Skeletal muscle cell (primary cell): ENCODE data around the gene DCST1.
"Not testable (repeated sequence)": the region's sequence is repeated elsewhere in the genome, so short reads cannot be mapped to it uniquely, and the experiment has no call there.

Experiments
- DNase-seq: peaks from one replicate; pipeline ENCODE4 v3.0.0-alpha.2; 2010; ENCODE audit warnings: low read depth
- H3K4me3 ChIP-seq: 2 replicates; pipeline ENCODE4 v1.5.1; 2011; ENCODE audit warnings: low read depth, mild to moderate bottlenecking, control low read depth, low read length, moderate library complexity

DCST1 gene, protein sequence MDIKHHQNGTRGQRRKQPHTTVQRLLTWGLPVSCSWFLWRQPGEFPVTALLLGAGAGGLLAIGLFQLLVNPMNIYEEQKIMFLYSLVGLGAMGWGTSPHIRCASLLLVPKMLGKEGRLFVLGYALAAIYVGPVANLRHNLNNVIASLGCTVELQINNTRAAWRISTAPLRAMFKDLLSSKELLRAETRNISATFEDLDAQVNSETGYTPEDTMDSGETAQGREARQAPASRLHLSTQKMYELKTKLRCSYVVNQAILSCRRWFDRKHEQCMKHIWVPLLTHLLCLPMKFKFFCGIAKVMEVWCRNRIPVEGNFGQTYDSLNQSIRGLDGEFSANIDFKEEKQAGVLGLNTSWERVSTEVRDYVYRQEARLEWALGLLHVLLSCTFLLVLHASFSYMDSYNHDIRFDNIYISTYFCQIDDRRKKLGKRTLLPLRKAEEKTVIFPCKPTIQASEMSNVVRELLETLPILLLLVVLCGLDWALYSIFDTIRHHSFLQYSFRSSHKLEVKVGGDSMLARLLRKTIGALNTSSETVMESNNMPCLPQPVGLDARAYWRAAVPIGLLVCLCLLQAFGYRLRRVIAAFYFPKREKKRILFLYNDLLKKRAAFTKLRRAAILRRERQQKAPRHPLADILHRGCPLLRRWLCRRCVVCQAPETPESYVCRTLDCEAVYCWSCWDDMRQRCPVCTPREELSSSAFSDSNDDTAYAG

DNA sequence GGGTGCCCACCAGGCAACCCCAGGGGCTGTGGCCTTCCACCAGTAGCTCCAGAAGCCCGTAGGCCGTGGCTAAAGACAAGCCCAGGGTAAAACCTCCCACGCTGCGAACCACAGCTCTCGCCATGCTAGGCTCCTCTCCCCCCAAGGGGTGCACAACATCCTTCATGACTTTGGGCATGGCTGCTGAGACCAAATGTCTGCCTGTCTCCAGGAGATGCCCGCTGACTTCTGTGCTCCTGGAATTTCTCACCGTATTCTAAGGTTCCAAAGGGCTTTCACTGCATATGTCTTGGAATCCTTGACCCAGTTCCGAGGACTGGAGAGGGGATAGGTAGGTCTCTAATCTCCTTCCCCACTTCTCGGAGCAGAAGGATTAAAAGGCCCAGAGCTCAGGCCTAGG is at the start of gene DCST1, which contains the start of gene DCST2:
TSS of gene DCST1 (plus strand) at position 301 of the 400 bp plus-strand sequence. CDS start 213 bp downstream, outside the sequence.
TSS of gene DCST2 (minus strand) at position 258 of the 400 bp plus-strand sequence. CDS start at position 178, 80 bp downstream.
- no peak within 1 kb of the TSS for H3K4me3 ChIP-seq
- no peak for DNase-seq

DNA sequence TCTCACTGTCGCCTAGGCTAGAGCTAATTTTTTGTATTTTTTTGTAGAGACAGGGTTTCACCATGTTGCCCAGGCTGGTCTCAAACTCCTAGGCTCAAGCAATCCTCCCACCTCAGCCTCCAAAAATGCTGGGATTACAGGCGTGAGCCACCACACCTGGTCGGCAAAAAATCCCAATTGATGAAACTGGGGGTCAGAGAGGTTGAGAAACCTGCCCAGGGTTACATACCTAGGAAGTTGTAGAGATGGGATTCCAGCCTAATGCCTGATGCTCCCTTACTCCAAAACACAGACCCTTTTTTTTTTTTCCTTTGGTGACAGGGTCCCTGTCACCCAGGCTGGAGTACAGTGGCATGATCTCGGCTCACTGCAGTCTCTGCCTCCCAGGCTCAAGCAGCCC is 46.9 kb upstream of the DCST1 start:
- H3K4me3 ChIP-seq, DNase-seq: not testable (repeated sequence)

DNA sequence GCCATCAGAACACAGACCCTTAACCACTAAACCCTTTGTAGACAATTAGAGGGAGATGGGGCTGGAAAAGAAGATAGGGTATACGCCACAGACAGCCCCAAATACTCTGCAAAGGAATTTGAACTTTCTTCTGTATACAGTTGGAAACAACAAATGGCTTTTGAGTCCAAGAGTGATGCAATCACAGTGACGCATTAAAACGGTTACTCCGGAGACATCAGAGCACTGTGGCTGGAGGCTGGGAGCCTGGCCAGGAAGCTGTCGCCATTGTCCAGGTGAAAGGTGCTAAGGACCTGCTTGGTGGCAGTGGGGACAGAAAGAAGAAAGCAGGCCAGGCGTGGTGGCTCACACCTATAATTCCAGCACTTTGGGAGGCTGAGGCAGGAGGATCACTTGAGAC is 46.3 kb upstream of the DCST1 start:
- no peak overlapping the region for H3K4me3 ChIP-seq
- no peak for DNase-seq

DNA sequence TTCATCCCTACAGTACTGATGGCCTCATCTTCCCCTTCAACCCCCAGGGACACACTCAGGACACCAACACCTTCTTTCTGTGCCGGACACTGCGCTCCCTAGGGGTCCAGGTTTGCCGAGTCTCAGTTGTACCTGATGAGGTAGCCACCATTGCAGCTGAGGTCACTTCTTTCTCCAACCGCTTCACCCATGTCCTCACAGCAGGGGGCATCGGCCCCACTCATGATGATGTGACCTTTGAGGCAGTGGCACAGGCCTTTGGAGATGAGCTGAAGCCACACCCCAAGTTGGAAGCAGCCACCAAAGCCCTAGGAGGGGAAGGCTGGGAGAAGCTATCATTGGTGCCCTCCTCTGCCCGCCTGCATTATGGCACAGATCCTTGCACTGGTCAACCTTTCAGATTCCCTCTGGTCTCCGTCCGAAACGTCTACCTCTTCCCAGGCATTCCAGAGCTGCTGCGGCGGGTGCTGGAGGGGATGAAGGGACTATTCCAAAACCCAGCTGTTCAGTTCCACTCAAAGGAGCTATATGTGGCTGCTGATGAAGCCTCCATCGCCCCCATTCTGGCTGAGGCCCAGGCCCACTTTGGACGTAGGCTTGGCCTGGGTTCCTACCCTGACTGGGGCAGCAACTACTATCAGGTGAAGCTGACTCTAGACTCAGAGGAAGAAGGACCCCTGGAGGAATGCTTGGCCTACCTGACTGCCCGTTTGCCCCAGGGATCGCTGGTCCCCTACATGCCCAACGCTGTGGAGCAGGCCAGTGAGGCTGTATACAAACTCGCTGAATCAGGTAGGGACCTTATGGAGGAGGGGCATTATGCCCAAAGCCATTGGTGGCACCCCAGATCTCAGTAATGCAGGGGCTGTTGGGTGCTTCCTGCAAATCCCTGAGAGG is 45.3 kb upstream of the DCST1 start:
- H3K4me3 ChIP-seq: no peak overlapping the region
- DNase-seq: no peak

DNA sequence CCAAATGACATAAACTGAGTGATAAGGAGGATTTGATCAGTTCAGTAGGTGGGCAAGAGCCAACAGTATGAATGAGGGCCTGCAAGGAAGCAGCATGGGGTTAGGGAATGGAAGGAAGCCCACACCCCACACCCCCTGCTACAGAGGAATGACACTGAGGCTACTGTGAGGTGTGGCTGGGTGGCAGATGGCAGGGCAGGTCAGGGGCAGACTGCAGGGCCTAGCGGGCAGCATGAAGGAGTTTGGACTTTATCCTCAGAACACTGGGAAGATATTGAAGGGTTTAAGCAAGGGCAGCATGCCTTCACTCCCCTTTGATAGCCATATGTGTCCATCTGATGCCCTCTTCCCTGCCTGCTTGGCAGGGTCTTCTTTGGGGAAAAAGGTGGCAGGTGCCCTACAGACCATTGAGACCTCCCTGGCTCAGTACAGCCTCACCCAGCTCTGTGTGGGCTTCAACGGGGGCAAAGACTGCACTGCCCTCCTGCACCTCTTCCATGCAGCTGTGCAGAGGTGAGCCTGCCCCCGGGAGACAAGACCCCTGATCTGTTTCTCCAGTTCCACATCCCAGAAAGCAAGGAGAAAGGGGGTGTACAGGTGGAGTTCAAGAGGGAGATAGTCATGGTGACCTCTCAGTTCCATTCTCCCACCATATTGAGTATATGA is 44.3 kb upstream of the DCST1 start:
- no peak for DNase-seq
- H3K4me3 ChIP-seq: no peak overlapping the region

DNA sequence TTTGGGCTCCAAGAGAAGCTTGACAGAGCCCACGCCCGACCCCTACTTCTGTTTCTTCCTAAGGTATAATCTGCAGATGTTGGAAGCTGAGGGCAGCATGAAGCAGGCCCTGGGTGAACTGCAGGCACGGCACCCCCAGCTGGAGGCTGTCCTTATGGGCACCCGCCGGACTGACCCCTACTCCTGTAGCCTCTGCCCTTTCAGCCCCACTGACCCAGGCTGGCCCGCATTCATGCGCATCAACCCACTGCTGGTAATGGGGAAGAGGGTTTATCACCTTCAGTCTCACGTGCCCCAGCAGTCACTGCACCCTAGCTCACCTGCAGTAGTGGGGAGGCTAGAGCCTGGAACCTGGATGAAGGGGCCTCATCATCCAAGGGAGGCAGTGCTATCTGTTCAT is 43.3 kb upstream of the DCST1 start:
- H3K4me3 ChIP-seq: no peak overlapping the region
- DNase-seq: no peak

DNA sequence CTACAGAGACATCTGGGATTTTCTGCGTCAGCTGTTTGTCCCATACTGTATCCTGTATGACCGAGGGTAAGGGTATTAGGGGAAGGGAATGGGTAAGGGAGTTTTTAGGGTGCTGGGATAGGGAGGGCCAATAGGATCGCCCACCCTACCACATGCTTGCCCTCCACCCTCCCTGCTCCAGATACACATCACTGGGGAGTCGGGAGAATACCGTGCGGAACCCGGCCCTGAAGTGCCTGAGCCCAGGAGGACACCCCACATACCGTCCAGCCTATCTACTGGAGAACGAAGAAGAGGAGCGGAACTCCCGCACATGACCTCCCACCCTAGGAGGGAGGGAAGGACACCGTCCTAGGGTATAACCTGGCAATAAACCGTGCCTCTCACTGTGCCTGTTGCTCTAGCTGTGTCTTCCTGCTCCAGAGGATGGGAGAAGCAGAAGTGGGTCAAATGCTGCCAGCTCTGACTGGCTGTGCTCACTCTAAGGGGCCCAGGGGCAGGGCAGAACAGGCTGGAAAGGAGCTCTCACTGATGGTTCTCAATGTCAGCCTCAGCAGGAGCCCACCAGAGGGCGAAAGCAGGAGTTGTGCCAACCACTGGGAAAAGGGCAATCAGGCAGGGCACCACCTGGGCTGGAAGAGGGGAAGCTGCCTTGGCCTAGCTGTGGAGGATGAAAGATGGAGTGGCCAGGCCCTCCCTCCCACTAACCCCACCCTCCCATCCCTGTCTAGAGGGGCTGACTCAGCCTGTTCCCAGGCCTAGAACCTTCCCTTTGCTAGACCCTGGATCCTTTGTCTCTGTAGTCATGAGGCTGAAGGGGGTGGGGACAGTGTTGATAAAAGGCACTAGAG is 40.7 kb upstream of the DCST1 start:
- no peak overlapping the region for H3K4me3 ChIP-seq
- no peak for DNase-seq

DNA sequence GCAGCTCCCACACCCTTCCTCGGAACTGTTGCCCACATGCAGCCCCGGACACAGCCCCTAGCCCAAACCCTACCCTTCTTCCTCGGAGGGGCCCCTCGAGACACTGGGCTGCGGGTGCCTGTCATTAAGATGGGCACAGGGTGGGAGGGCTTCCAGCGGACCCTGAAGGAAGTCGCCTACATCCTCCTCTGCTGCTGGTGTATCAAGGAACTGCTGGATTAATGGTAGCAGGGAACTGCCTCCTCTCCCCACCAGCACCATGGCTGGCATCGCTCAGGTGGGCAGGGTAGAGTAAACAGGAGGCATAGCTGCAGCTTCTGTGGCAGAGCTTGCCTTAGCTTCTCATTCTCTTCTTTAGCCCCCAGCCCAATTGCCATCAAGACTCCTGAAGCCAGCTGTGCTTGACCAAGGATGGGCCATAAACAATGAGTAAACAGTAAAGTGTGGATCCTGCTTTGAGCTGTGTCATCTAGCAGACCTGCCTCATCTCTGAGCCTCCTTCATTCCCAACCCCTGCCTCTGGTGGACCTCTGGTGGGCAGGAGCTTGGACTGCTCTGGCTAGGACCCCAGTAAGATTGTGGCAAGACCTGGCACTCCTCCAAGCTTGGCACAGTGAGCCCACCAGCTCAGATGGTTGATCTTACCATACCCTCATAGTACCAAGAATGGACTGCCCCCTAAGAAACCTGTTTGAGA is 39.9 kb upstream of the DCST1 start, which contains the start of gene LENEP:
TSS of gene LENEP (plus strand) at position 15 of the 697 bp plus-strand sequence. CDS start at position 37, 22 bp downstream.
- H3K4me3 ChIP-seq: no peak within 1 kb of the TSS
- no peak for DNase-seq

DNA sequence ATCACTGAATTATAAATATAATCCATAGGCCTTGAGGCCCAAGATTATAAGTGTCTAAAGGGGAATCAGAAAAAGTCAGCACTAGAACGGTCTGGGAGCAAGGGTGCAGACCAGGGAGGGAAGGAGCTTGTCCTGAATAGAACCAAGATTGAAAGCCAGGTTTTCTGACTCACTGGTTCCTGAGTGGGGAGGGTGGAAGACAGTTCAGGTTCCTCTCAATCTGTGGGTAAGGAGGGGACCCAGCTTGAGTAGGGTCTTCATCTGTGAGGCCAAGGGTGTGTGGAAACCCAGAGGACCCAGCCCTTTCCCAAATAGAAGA is 39.4 kb upstream of the DCST1 start:
- H3K4me3 ChIP-seq: no peak overlapping the region
- no peak for DNase-seq

DNA sequence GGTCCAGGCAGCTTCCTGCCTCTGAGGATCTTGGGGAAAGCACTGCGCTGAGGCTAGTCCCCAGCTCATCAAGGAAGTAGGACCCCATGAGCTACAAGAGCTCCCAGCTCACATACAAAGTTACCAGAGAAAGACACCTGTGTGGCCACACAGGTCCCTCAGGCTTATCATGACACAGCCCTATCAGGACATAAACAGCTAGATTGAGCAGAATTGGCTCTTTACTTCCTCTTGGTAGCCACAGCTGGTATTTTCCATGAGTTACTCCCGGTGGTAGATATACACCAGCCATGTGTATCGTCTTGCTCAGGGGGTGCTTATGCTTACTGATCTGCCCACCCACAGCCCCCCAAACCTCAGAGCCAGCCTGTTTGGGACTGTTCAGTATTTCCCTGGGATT is 39.0 kb upstream of the DCST1 start:
- no peak overlapping the region for H3K4me3 ChIP-seq
- DNase-seq: no peak

DNA sequence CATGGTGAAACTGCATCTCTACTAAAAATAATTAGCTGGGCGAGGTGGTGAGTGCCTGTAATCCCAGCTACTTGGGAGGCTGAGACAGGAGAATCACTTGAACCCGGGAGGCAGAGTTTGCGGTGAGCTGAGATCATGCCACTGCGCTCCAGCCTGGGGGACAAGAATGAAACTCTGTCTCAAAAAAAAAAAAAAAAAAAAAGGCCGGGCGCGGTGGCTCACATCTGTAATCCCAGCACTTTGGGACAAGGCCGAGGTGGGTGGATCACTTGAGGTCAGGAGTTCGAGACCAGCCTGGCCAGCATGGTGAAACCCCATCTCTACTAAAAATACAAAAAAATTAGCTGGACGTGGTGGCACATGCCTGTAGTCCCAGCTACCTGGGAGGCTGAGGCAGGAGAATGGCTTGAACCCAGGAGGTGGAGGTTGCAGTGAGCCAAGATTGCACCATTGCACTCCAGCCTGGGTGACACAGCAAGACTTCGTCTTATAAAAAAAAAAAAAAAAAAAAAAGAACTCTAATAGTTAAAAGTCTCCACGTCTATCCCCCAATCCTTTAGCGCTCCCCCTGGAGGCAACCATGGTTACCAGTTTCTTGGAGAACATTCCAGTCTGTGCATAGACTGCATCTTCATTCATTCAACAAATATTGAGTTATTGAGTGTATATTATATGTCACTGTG is 38.2 kb upstream of the DCST1 start:
- H3K4me3 ChIP-seq, DNase-seq: not testable (repeated sequence)

DNA sequence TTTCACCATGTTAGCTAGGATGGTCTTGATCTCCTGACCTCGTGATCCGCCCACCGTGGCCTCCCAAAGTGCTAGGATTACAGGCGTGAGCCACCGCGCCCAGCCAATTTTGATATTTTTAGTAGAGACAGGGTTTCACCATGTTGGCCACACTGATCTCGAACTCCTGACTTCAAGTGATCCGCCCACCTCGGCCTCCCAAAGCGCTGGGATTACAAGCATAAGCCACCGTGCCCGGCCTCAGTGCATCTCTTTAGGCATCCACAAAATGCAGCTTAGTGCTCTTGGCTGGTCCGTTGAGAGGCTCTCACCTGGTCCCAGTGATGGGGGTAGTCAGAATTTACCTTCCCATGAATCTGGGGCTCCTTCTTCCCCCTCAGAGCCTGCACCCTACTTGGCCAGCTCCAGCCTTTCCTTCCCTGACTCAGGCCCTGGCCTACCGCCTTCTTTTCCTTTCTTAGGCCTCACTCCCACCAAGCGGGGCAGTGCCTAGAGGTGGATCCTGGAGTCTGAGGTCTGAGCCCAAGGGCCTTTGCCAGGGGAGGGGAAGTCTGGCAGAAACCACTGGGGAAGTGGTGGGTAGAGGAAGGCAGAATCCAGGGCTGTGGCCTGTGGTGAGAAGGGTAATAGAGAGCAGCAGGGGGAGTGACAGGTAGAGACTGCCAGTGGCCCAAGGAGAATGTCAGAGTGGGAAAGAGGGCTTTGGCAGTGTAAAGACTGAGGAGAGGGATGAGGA is 36.5 kb upstream of the DCST1 start:
- DNase-seq: no peak
- H3K4me3 ChIP-seq: no peak overlapping the region

DNA sequence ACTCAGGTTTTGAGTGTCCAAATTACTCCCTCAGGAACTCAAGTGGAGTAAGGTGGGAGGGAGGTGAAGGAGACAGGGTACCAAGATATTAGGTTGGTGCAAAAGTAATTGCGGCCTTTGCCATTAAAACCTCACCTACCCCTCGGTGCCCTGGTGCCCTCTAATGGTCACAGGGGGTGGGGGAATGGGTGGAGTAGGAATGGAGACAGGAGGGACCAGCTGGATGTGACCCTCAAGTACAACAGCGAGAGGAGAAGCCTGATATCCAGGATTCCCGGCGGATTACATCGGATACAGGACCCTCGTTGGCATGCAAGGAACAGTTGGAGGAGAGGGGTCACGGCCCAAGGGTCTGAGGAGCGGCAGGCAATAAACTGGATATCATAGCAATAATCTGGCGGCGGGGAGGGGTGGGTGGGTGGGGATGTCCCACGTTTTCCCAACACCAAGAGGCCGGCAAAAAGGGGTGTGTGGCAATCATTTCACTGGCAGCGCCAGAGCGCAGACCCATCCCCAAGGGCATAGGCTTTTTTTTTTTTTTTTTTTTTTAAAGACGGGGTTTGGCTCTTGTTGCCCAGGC is 35.3 kb upstream of the DCST1 start:
- no peak for DNase-seq
- H3K4me3 ChIP-seq: no peak overlapping the region

DNA sequence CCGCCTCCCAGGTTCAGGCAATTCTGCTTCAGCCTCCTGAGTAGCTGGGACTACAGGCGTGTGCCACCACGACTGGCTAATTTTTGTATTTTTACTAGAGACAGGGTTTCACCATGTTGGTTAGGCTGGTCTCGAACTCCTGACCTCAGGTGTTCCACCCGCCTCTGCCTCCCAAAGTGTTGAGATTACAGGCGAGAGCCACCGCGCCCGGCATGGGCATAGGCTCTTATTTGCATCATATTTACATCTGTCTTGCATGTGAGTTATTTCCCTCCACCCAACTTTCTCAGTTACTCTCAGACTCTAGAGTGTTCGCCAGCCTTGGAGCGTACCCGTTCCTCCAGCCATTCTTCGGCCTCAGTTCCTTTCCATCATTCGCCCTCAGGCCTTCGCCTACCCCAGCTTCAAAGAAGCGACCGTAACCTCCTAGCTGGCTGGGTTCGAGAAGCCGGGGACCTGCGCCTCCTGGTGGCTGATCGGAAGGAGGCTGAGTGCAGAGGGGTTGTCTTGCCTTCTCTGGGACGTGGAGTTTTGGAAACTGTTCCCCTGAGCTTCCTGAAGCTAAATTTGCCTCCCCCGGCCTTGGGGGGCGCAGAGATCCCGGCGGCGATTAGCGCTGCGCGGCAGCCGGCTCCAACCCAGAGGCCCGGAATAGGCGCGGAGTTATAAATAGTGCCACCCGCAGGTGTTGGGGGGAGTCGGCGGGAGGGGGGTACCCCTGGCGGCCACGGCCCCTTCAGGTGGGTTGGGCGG is 34.6 kb upstream of the DCST1 start:
- H3K4me3 ChIP-seq: peak overlapping the region; percentile 66

DNA sequence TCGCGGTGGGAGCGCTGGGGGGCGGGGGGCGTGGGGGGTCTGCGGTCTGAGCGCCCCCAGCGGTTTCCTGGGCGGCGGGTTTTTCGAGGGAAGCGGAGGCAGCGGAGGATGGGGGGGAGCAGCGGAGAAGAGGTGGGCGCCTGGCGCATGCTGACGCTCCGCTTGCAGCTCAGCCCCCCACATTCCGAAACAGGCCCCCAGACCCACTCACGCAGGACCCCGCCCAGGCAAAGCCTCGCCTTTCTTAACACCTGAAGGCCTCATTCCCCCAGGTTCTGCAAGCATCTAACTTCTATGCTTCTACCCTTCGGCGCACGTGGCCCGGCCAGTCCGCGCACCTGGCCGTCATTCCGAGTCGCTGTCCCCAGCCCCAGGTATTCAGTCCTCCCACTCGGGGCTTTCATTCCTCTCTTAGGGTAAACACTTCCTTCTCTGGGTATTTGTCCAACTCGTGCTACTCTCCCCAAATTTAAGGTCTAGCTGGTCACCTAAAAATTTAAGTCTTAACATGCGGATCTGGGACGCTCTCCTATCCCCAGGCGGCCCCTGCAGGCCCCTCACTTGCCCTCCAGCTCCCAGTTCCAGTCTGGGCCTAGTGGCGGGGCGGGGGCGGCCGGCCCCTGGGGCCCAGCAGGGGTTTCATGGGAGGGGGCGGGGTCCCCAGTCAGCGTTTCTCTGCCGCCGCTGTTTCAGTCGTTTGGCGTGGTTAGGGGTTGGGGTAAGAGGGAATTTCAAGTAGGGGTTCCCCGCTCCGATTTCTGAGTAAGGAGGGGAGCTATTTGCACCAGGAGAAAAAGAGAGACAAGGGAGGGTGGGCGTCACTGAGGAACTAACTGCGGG is 33.8 kb upstream of the DCST1 start:
- DNase-seq: no peak
- peak overlapping the region; percentile 66 for H3K4me3 ChIP-seq

More for the DNA sequence above, 34.6 kb upstream of the DCST1 start:
- DNase-seq: no peak
